Neural cell (in vitro differentiated cells): ENCODE measurements around the gene ME1. TPM values are rescaled to one million over a fixed set of nuclear protein-coding genes. Genes with fewer than 3 reads are reported as not detected.
"Not testable (repeated sequence)": the region's sequence is repeated elsewhere in the genome, so short reads cannot be mapped to it uniquely, and the experiment has no call there.

Experiments used
- H2AFZ ChIP-seq: fragments of 200-600, 300-800 bp; sonication (generic), shearing (Covaris generic); 2 replicates; pipeline ENCODE4 v1.6.0; 2014; ENCODE audit warnings: low read depth, mild to moderate bottlenecking, antibody characterized with exemption, low read length, moderate library complexity
- H3F3A ChIP-seq: fragments of 200-600 bp; shearing (Covaris generic); 2 replicates; pipeline ENCODE4 v1.6.1; 2016; ENCODE audit warnings: mild to moderate bottlenecking, moderate library complexity, mixed read lengths, antibody characterized with exemption, low read length; ENCODE audit not compliant: insufficient read depth, poor library complexity, severe bottlenecking
- H3K27ac ChIP-seq: fragments of 200-600, 300-800 bp; sonication (generic), shearing (Covaris generic); 2 replicates; pipeline ENCODE4 v1.5.1; 2014; ENCODE audit warnings: mild to moderate bottlenecking, low read length, moderate library complexity
- H3K27me3 ChIP-seq: fragments of 300-800, 200-600 bp; sonication (generic), shearing (Covaris generic); 2 replicates; pipeline ENCODE4 v1.6.0; 2014; ENCODE audit warnings: mild to moderate bottlenecking, low read depth, low read length, moderate library complexity; ENCODE audit not compliant: insufficient read depth
- H3K36me3 ChIP-seq: fragments of 300-800, 200-600 bp; sonication (generic), shearing (Covaris generic); 2 replicates; pipeline ENCODE4 v1.5.1; 2014; ENCODE audit warnings: mild to moderate bottlenecking, antibody characterized with exemption, low read length, moderate library complexity; ENCODE audit not compliant: insufficient read depth
- H3K4me2 ChIP-seq: fragments of 300-800, 200-600 bp; sonication (generic), shearing (Covaris generic); 2 replicates; pipeline ENCODE4 v1.6.0; 2014; ENCODE audit warnings: mild to moderate bottlenecking, low read length
- H3K4me3 ChIP-seq: fragments of 300-800, 200-600 bp; sonication (generic), shearing (Covaris generic); 2 replicates; pipeline ENCODE4 v1.5.1; 2014; ENCODE audit warnings: mild to moderate bottlenecking, low read length, moderate library complexity
- H3K79me2 ChIP-seq: fragments of 200-600 bp; shearing (Covaris generic); replicated peaks from 2 replicates; pipeline ENCODE4 v1.6.0; 2014; ENCODE audit warnings: mild to moderate bottlenecking, low read length, moderate library complexity; ENCODE audit not compliant: insufficient read depth
- H3K9ac ChIP-seq: fragments of 300-800, 200-600 bp; sonication (generic), shearing (Covaris generic); 2 replicates; pipeline ENCODE4 v1.6.1; 2016; ENCODE audit warnings: mild to moderate bottlenecking, low read length, mixed read lengths
- H3K9me2 ChIP-seq: fragments of 200-600 bp; shearing (Covaris generic); 2 replicates; pipeline ENCODE4 v1.6.1; 2016; ENCODE audit warnings: mild to moderate bottlenecking, low read length, mixed read lengths; ENCODE audit not compliant: insufficient read depth
- H3K9me3 ChIP-seq: fragments of 200-600, 300-800 bp; sonication (generic), shearing (Covaris generic); 2 replicates; pipeline ENCODE4 v1.6.1; 2016; ENCODE audit warnings: mild to moderate bottlenecking, mixed run types, low read length, moderate library complexity, mixed read lengths
- H4K20me1 ChIP-seq: fragments of 200-600 bp; shearing (Covaris generic); 2 replicates; pipeline ENCODE4 v1.6.1; 2016; ENCODE audit warnings: mild to moderate bottlenecking, mixed run types; ENCODE audit not compliant: insufficient read depth
- EP300 ChIP-seq: fragments of 450-650 bp; conservative IDR thresholded peaks from 2 replicates; pipeline ENCODE4 v1.6.1; 2014; ENCODE audit warnings: antibody characterized with exemption, mild to moderate bottlenecking, moderate library complexity; ENCODE audit not compliant: poor library complexity, severe bottlenecking
- EZH2 ChIP-seq: fragments of 200-600, 300-800 bp; shearing (Covaris generic), sonication (generic); IDR thresholded peaks from 2 replicates; pipeline ENCODE4 v1.6.1; 2014; ENCODE audit warnings: antibody characterized with exemption, low read length, borderline replicate concordance, mild to moderate bottlenecking; ENCODE audit not compliant: insufficient read depth, poor library complexity, severe bottlenecking
- MXI1 ChIP-seq: fragments of 450-650 bp; conservative IDR thresholded peaks from 2 replicates; pipeline ENCODE4 v1.6.1; 2014; ENCODE audit warnings: antibody characterized with exemption, mild to moderate bottlenecking; ENCODE audit not compliant: poor library complexity, severe bottlenecking
- POLR2AphosphoS5 ChIP-seq: IDR thresholded peaks from 2 replicates; pipeline ENCODE4 v1.6.1; 2012
- RAD21 ChIP-seq: fragments of 450-650 bp; conservative IDR thresholded peaks from 2 replicates; pipeline ENCODE4 v1.6.1; 2014; ENCODE audit warnings: antibody characterized with exemption, mild to moderate bottlenecking, moderate library complexity
- SMC3 ChIP-seq: fragments of 450-650 bp; conservative IDR thresholded peaks from 2 replicates; pipeline ENCODE4 v1.6.1; 2014; ENCODE audit warnings: antibody characterized with exemption, mild to moderate bottlenecking, moderate library complexity; ENCODE audit not compliant: poor library complexity
- TAF1 ChIP-seq: IDR thresholded peaks from 2 replicates; pipeline ENCODE4 v1.6.1; 2012; ENCODE audit warnings: low read depth
- polyA plus RNA-seq: library from polyadenylated mRNA; depleted of rRNA; stranded (reverse); fragments of >200 nt; gene quantifications from 2 replicates; pipeline ENCODE4 v1.2.3, GENCODE V29; 2014
- TF ChIP-seq, protein P1 (sequence below): IDR thresholded peaks from 2 replicates; pipeline ENCODE4 v1.6.1; 2012; ENCODE audit warnings: borderline replicate concordance
- TF ChIP-seq, protein P2 (sequence below): fragments of 450-650 bp; IDR thresholded peaks from 2 replicates; pipeline ENCODE4 v1.5.1; 2014; ENCODE audit warnings: antibody characterized with exemption, mild to moderate bottlenecking, moderate library complexity; ENCODE audit not compliant: poor library complexity, severe bottlenecking

ME1 gene
- polyA plus RNA-seq, 1 donor from 2014 or later = 0.09 TPM

DNA sequence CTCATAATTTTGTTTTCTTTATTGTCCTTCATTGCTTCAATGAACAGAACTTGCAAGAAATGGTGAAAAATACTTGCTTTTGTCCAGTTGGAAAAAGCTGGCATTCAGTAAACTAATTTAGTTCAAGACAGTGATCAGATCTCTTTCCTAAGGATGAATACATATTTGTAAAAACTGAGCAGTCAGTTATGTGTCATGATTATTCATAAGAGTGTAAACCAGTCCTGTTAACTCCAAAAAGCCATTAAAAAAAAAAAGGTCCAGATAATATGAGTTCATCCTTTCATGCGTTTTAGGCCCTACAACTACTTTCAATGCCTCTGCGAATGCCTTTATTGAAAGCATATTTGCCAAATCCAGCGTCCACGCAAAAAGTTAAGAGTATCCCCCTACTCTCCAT lies 238.4 kb downstream of the ME1 start:
- Histone ChIP-seq H3K4me3 (peak overlapping the region; percentile 92), H3K4me2 (peak overlapping the region; percentile 56), H2AFZ (peak overlapping the region; percentile 58), H3K27ac (peak overlapping the region; percentile 54), H4K20me1 (no peaks in the 10 kb centered on the region), H3K79me2 (peaks cover 12% of the 10 kb centered on the region), H3K36me3 (peaks cover 6% of the 10 kb centered on the region), H3K9me2 (no peaks in the 10 kb centered on the region), H3K9ac (peak overlapping the region; percentile 73), H3K9me3 (no peaks in the 10 kb centered on the region), H3F3A (no peaks in the 10 kb centered on the region), H3K27me3 (peaks cover 4% of the 10 kb centered on the region)
- TF ChIP-seq TAF1 = no peak
- TF ChIP-seq EZH2 = no peak
- TF ChIP-seq, protein P1, sequence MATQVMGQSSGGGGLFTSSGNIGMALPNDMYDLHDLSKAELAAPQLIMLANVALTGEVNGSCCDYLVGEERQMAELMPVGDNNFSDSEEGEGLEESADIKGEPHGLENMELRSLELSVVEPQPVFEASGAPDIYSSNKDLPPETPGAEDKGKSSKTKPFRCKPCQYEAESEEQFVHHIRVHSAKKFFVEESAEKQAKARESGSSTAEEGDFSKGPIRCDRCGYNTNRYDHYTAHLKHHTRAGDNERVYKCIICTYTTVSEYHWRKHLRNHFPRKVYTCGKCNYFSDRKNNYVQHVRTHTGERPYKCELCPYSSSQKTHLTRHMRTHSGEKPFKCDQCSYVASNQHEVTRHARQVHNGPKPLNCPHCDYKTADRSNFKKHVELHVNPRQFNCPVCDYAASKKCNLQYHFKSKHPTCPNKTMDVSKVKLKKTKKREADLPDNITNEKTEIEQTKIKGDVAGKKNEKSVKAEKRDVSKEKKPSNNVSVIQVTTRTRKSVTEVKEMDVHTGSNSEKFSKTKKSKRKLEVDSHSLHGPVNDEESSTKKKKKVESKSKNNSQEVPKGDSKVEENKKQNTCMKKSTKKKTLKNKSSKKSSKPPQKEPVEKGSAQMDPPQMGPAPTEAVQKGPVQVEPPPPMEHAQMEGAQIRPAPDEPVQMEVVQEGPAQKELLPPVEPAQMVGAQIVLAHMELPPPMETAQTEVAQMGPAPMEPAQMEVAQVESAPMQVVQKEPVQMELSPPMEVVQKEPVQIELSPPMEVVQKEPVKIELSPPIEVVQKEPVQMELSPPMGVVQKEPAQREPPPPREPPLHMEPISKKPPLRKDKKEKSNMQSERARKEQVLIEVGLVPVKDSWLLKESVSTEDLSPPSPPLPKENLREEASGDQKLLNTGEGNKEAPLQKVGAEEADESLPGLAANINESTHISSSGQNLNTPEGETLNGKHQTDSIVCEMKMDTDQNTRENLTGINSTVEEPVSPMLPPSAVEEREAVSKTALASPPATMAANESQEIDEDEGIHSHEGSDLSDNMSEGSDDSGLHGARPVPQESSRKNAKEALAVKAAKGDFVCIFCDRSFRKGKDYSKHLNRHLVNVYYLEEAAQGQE = no peak
- TF ChIP-seq SMC3 = no peak
- TF ChIP-seq EP300 = no peak
- TF ChIP-seq RAD21 = no peak
- TF ChIP-seq, protein P2, sequence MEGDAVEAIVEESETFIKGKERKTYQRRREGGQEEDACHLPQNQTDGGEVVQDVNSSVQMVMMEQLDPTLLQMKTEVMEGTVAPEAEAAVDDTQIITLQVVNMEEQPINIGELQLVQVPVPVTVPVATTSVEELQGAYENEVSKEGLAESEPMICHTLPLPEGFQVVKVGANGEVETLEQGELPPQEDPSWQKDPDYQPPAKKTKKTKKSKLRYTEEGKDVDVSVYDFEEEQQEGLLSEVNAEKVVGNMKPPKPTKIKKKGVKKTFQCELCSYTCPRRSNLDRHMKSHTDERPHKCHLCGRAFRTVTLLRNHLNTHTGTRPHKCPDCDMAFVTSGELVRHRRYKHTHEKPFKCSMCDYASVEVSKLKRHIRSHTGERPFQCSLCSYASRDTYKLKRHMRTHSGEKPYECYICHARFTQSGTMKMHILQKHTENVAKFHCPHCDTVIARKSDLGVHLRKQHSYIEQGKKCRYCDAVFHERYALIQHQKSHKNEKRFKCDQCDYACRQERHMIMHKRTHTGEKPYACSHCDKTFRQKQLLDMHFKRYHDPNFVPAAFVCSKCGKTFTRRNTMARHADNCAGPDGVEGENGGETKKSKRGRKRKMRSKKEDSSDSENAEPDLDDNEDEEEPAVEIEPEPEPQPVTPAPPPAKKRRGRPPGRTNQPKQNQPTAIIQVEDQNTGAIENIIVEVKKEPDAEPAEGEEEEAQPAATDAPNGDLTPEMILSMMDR = no peak
- TF ChIP-seq POLR2AphosphoS5 = no peak
- TF ChIP-seq MXI1 = no peak

DNA sequence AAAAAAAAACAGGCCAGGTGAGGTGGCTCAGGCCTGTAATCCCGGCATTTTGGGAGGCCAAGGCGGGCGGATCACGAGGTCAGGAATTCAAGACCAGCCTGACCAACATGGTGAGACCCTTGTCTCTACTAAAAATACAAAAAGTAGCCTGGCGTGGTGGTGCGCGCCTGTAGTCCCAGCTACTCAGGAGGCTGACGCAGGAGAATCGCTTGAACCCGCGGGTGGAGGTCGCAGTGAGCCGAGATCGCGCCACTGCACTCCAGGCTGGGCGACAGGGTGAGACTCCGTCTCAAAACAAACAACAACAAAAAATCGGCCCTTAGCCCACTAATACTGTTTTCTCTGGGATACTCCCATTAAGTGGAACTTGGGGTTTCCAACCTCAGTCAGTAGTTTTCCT lies 238.9 kb downstream of the ME1 start:
- not testable (repeated sequence) for H2AFZ ChIP-seq, H3K36me3 ChIP-seq, H3K9ac ChIP-seq, H4K20me1 ChIP-seq, H3K9me3 ChIP-seq, H3K27me3 ChIP-seq, H3F3A ChIP-seq, H3K9me2 ChIP-seq, H3K27ac ChIP-seq
- H3K4me2 ChIP-seq = peak overlapping the region; percentile 56
- peak overlapping the region; percentile 92 for H3K4me3 ChIP-seq
- peaks cover 12% of the 10 kb centered on the region for H3K79me2 ChIP-seq

DNA sequence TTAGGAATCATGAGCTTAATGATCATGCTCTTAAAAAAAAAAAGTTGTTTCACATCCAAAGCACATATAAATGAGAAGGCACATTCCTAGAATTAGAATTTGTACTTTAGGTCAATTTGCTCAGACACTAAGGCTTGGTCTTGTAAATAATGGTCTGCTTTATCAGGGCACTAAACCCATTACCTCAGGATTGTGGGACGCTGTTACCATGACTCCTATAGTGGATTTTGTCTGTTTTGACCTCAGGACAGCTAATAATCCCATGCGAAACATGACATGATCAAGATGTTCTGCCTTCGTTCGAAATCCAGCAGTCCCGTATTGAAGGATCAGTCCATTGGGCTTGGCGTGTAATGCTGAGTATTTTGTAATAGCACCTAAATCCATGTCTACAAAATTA lies 240.2 kb downstream of the ME1 start:
- H4K20me1 ChIP-seq = no peaks in the 10 kb centered on the region
- no peaks in the 10 kb centered on the region for H3K9me3 ChIP-seq
- no peak overlapping the region for H3K4me2 ChIP-seq
- no peaks in the 10 kb centered on the region for H3K36me3 ChIP-seq
- peaks cover 4% of the 10 kb centered on the region for H3K27me3 ChIP-seq
- no peak overlapping the region for H3K9ac ChIP-seq
- H3K4me3 ChIP-seq = no peak overlapping the region
- H2AFZ ChIP-seq = no peak overlapping the region
- no peaks in the 10 kb centered on the region for H3F3A ChIP-seq
- no peaks in the 10 kb centered on the region for H3K9me2 ChIP-seq
- H3K79me2 ChIP-seq = peaks cover 12% of the 10 kb centered on the region
- TF ChIP-seq RAD21 (no peak), MXI1 (no peak), SMC3 (no peak), EZH2 (no peak), EP300 (no peak), POLR2AphosphoS5 (no peak), TAF1 (no peak)
- TF ChIP-seq, protein P1 = no peak
- H3K27ac ChIP-seq = no peak overlapping the region
